SK-N-SH (cell line): ENCODE results near the gene FBF1. TPM values are rescaled to one million over a fixed set of nuclear protein-coding genes. Genes with fewer than 3 reads are reported as not detected.
A peak's percentile ranks its signal among the peaks of the same experiment; 100 is the strongest.

Experiments used
- CTCF ChIA-PET: fragments of 300-600, 350-600 bp; formaldehyde crosslinking; extraction: SDS; loops from one replicate; lab custom pipeline; 2021; lab: Yijun Ruan, JAX
- POLR2A ChIA-PET: fragments of 350-600 bp; sonication (Branson Sonifier 250); formaldehyde crosslinking; extraction: SDS; loops from one replicate; lab custom pipeline; 2020; ENCODE audit warnings: antibody characterized with exemption, inconsistent platforms; lab: Yijun Ruan, JAX
- DNase-seq: peaks from one replicate; pipeline ENCODE4 v3.0.0; 2012
- H2AFZ ChIP-seq: fragments of 200-600 bp; sonication (generic); 2 replicates; pipeline ENCODE4 v1.8.1; 2016; ENCODE audit warnings: antibody characterized with exemption, mild to moderate bottlenecking, low read depth
- H3F3A ChIP-seq: fragments of 200-600 bp; sonication (generic); replicated peaks from 2 replicates; pipeline ENCODE3; 2016; ENCODE audit warnings: antibody characterized with exemption, mild to moderate bottlenecking; ENCODE audit not compliant: insufficient read depth
- H3K27ac ChIP-seq, 2 experiments: fragments of 200-500 bp in 1 of 2; fragments of 200-600 bp in 1 of 2; sonication (Bioruptor generic) in 1 of 2; sonication (generic), shearing (Covaris generic) in 1 of 2; 2 replicates each; pipeline versions ENCODE4 v1.5.1 to v1.6.1; 2014 to 2016; ENCODE audit warnings: low read depth in 2 of 2, inconsistent platforms in 1 of 2, low read length in 1 of 2, mild to moderate bottlenecking in 1 of 2, mixed read lengths in 1 of 2
- H3K27me3 ChIP-seq: fragments of 200-600 bp; sonication (generic), shearing (Covaris generic); 2 replicates; pipeline ENCODE4 v1.6.1; 2016; ENCODE audit warnings: mixed run types; ENCODE audit not compliant: insufficient read depth
- H3K36me3 ChIP-seq, 2 experiments: fragments of 200-500 bp in 1 of 2; fragments of 200-600 bp in 1 of 2; sonication (Bioruptor generic) in 1 of 2; sonication (generic) in 1 of 2; replicated peaks in 1 of 2; 2 replicates each; pipeline versions ENCODE3 to v1.5.1; 2014 to 2016; ENCODE audit warnings: low read length in 1 of 2, mild to moderate bottlenecking in 1 of 2; ENCODE audit not compliant: insufficient read depth in 2 of 2, control insufficient read depth in 1 of 2
- H3K4me1 ChIP-seq, 2 experiments: fragments of 200-500 bp in 1 of 2; fragments of 200-600 bp in 1 of 2; sonication (Bioruptor generic) in 1 of 2; sonication (generic), shearing (Covaris generic) in 1 of 2; 2 replicates each; pipeline versions ENCODE4 v1.5.1 to v1.6.1; 2014 to 2016; ENCODE audit warnings: low read depth in 1 of 2, low read length in 1 of 2, mixed run types in 1 of 2; ENCODE audit not compliant: insufficient read depth in 2 of 2, control insufficient read depth in 1 of 2
- H3K4me2 ChIP-seq: fragments of 200-600 bp; sonication (generic), shearing (Covaris generic); 2 replicates; pipeline ENCODE4 v1.6.1; 2017; ENCODE audit warnings: mixed run types
- H3K4me3 ChIP-seq, 2 experiments: fragments of 200-500 bp in 1 of 2; fragments of 200-600 bp in 1 of 2; sonication (Bioruptor generic) in 1 of 2; sonication (generic), shearing (Covaris generic) in 1 of 2; 2 replicates each; pipeline versions ENCODE4 v1.5.1 to v1.8.1; 2014 to 2016; ENCODE audit warnings: low read depth in 2 of 2, inconsistent platforms in 1 of 2, low read length in 1 of 2, mild to moderate bottlenecking in 1 of 2, mixed read lengths in 1 of 2, moderate library complexity in 1 of 2
- H3K79me2 ChIP-seq: fragments of 200-600 bp; sonication (generic); 2 replicates; pipeline ENCODE4 v1.8.1; 2017; ENCODE audit warnings: mild to moderate bottlenecking; ENCODE audit not compliant: insufficient read depth
- H3K9ac ChIP-seq: fragments of 200-600 bp; sonication (generic); 2 replicates; pipeline ENCODE4 v1.6.1; 2017; ENCODE audit warnings: mixed run types
- H3K9me2 ChIP-seq: fragments of 200-600 bp; sonication (generic); 2 replicates; pipeline ENCODE4 v1.6.1; 2017; ENCODE audit warnings: mixed run types
- H3K9me3 ChIP-seq: fragments of 200-600 bp; sonication (generic); 2 replicates; pipeline ENCODE4 v1.6.1; 2017; ENCODE audit warnings: mixed run types, mild to moderate bottlenecking, moderate library complexity
- H4K20me1 ChIP-seq: fragments of 200-600 bp; sonication (generic); 2 replicates; pipeline ENCODE4 v1.6.1; 2017; ENCODE audit warnings: mild to moderate bottlenecking, mixed run types; ENCODE audit not compliant: insufficient read depth
- EZH2phosphoT487 ChIP-seq: fragments of 200-600 bp; sonication (generic); IDR thresholded peaks from 2 replicates; pipeline ENCODE4 v1.6.1; 2017; ENCODE audit warnings: low read depth, mixed run types, mild to moderate bottlenecking, antibody characterized with exemption, moderate library complexity, borderline replicate concordance
- FOXM1 ChIP-seq: IDR thresholded peaks from 2 replicates; pipeline ENCODE4 v1.4.0; 2012; ENCODE audit warnings: low read depth, mild to moderate bottlenecking
- GABPA ChIP-seq: IDR thresholded peaks from 2 replicates; pipeline ENCODE4 v1.4.0; 2012; ENCODE audit warnings: low read depth, mild to moderate bottlenecking
- GATA2 ChIP-seq: sonication (generic); formaldehyde crosslinking; IDR thresholded peaks from 2 replicates; pipeline ENCODE4 v1.5.0; 2020; ENCODE audit warnings: mild to moderate bottlenecking, missing genetic modification reagents
- MEF2A ChIP-seq: IDR thresholded peaks from 2 replicates; pipeline ENCODE4 v1.4.0; 2012; ENCODE audit warnings: low read depth, borderline replicate concordance
- MXI1 ChIP-seq: IDR thresholded peaks from 2 replicates; pipeline ENCODE4 v1.6.1; 2012; ENCODE audit warnings: mild to moderate bottlenecking, low read depth, low read length, improper control_type of control experiment
- NRF1 ChIP-seq: IDR thresholded peaks from 2 replicates; pipeline ENCODE4 v1.6.1; 2012; ENCODE audit warnings: low read depth, mild to moderate bottlenecking, low read length
- RAD21 ChIP-seq: IDR thresholded peaks from 2 replicates; pipeline ENCODE4 v1.6.1; 2012; ENCODE audit warnings: mild to moderate bottlenecking, low read length
- RCOR1 ChIP-seq: fragments of 150-350 bp; IDR thresholded peaks from 2 replicates; pipeline ENCODE4 v1.6.1; 2017; ENCODE audit warnings: antibody characterized with exemption, low read length
- RFX5 ChIP-seq: IDR thresholded peaks from 2 replicates; pipeline ENCODE4 v1.6.1; 2012; ENCODE audit warnings: mild to moderate bottlenecking, improper control_type of control experiment, low read length
- RXRA ChIP-seq: IDR thresholded peaks from 2 replicates; pipeline ENCODE4 v1.4.0; 2012; ENCODE audit warnings: low read depth, mild to moderate bottlenecking, borderline replicate concordance
- SIN3A ChIP-seq: IDR thresholded peaks from 2 replicates; pipeline ENCODE4 v1.6.1; 2012; ENCODE audit warnings: low read depth, mild to moderate bottlenecking, low read length, moderate library complexity, borderline replicate concordance
- SMC3 ChIP-seq: IDR thresholded peaks from 2 replicates; pipeline ENCODE4 v1.6.1; 2012; ENCODE audit warnings: low read depth, low read length, improper control_type of control experiment
- TAF1 ChIP-seq: IDR thresholded peaks from 2 replicates; pipeline ENCODE4 v1.6.1; 2012; ENCODE audit warnings: low read depth, mild to moderate bottlenecking, low read length, moderate library complexity, borderline replicate concordance
- TCF12 ChIP-seq: IDR thresholded peaks from 2 replicates; pipeline ENCODE4 v1.4.0; 2012
- TEAD4 ChIP-seq: IDR thresholded peaks from 2 replicates; pipeline ENCODE4 v1.4.0; 2012; ENCODE audit warnings: mild to moderate bottlenecking, borderline replicate concordance; ENCODE audit not compliant: insufficient read depth
- YY1 ChIP-seq: IDR thresholded peaks from 2 replicates; pipeline ENCODE4 v1.4.0; 2012; ENCODE audit warnings: low read depth, mild to moderate bottlenecking
- WGBS: methylation state at CpG from one replicate; pipeline ENCODE4 v1.1.6; 2017; ENCODE audit warnings: low lambda C conversion rate; 5-methylcytosine and 5-hydroxymethylcytosine counted together
- polyA plus RNA-seq, 3 experiments: library from polyadenylated mRNA; depleted of rRNA; stranded (reverse); fragments of >200 nt; gene quantifications; 2 replicates each; pipeline ENCODE4 v1.2.3, GENCODE V29; 2012
- TF ChIP-seq, protein P1 (sequence below): IDR thresholded peaks from 2 replicates; pipeline ENCODE4 v1.4.0; 2012; ENCODE audit warnings: low read depth
- TF ChIP-seq, protein P2 (sequence below): IDR thresholded peaks from 2 replicates; pipeline ENCODE4; 2012
- TF ChIP-seq, protein P3 (sequence below): fragments of 200-600 bp; sonication (generic); IDR thresholded peaks from 2 replicates; pipeline ENCODE4 v1.6.1; 2017; ENCODE audit warnings: antibody characterized with exemption, mild to moderate bottlenecking, moderate library complexity
- TF ChIP-seq, protein P4 (sequence below): IDR thresholded peaks from 2 replicates; pipeline ENCODE4 v1.4.0; 2012; ENCODE audit warnings: low read depth, borderline replicate concordance

FBF1 gene
- polyA plus RNA-seq, 1 of the 3 experiments (the other 2 are of a cell fraction): 19.0 TPM

DNA sequence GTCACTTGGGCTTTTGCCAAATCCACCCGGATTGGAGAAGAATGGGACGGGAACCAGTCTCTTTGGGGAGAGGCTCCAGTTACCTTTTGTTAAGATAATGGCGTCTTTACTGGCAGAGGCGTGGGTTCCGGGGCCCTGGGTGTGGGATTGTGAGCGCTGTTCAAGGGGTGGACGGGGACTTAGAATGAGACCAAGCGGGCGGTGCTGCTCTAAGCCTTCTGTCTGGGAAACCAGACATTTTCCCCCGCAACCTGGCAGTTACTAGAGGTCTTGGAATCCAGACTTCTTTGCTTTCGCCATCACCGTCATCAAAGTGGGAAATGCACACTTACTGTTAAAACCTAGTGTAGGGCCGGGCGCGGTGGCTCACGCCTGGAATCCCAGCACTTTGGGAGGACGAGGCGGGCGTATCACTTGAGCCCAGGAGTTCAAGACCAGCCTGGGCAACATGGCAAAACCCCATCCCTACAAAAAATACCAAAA lies 38.9 kb upstream of the FBF1 start:
- peaks cover 44% of the 10 kb centered on the region for H3F3A ChIP-seq
- H3K9me3 ChIP-seq: no peaks in the 10 kb centered on the region
- no peaks in the 10 kb centered on the region for H3K27me3 ChIP-seq
- no peaks in the 10 kb centered on the region for H4K20me1 ChIP-seq
- no peak for DNase-seq
- peak overlapping the region; percentile 93 for H3K9ac ChIP-seq
- H3K9me2 ChIP-seq: no peaks in the 10 kb centered on the region
- peak overlapping the region; percentile 96 to 98 for H3K27ac ChIP-seq
- ChIA-PET CTCF (interaction anchor here (1.3 to 1.8 kb wide), 3 partner anchors 21 to 35 kb away, joined by 5 to 13 read pairs (median 6); partner anchors contain the start of gene CDK3), POLR2A (no interaction called here)
- peaks cover 0 to 20% of the 10 kb centered on the region in 2 experiments; a peak in 3 of 4 replicates for H3K4me1 ChIP-seq
- peaks cover 2 to 16% of the 10 kb centered on the region in 2 experiments for H3K36me3 ChIP-seq
- H3K4me2 ChIP-seq: peak overlapping the region; percentile 88
- TF ChIP-seq NRF1 (no peak), TEAD4 (no peak), TCF12 (no peak), RFX5 (no peak), GABPA (no peak), YY1 (peak; percentile 67; the same call in 1 of the 2 replicates), TAF1 (0 out of 2 replicates have a peak, but pooled peaks have one; percentile 3), SIN3A (no peak; the same call in 1 of the 2 replicates), MXI1 (peak; percentile 63)
- H3K79me2 ChIP-seq: peaks cover 59% of the 10 kb centered on the region
- peak overlapping the region; percentile 68 to 87 for H3K4me3 ChIP-seq
- H2AFZ ChIP-seq: peak overlapping the region; percentile 92; the same call in 1 of the 2 replicates
- 7% methylated on average over 19 of the region's 19 CpGs for WGBS

DNA sequence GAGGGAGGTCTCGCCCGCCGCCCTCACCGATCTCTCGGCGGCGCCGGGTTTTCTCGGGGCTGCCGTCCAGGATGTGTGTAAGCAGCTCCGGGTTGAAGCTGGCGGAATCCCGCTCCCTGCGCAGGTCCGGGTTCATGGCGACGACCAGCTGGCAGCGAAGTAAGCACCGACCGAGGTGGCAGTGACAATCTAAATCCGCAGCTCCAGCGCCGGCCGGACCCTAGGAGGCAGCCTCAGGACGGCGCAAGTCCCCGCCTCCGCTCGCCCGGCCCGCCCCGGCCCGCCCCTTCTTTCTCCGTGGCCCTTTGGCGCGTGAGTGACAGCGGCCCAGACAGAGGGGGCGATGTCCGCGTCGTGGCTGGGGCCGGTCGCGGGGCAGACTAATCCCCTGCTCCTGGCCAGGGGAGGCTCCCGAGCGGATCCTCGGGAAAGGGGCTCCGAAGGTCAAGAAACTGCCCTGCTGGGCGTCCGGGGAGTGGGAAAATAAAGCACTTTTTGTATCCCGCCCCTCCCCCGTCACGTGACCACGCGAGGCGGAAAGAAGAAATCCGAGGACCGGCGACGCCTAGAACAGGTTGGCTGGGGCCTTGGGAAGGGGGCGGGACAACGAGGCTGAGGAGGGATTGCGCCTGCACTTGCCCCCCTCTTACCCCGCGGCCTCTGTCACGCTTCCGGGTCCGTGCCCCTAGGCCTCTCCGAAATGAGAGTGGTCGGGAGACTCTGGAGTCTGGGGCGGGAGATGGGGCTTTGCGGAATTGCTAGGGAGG lies 38.3 kb upstream of the FBF1 start, which contains the start of the genes ACOX1 and TEN1:
TSS of gene ACOX1 (minus strand) at position 229 of the 767 bp plus-strand sequence. CDS start at position 136, 93 bp downstream.
TSS of gene TEN1 (plus strand) at position 303 of the 767 bp plus-strand sequence. CDS start 6,953 bp downstream, outside the sequence.
- peaks cover 45% of the 10 kb centered on the region for H3F3A ChIP-seq
- no peaks in the 10 kb centered on the region for H3K9me2 ChIP-seq
- H3K9ac ChIP-seq: peak within 1 kb of the TSS; percentile 93
- peak within 1 kb of the TSS; percentile 68 to 87 for H3K4me3 ChIP-seq
- under 1% methylated on average over 48 of the region's 72 CpGs for WGBS
- H3K9me3 ChIP-seq: no peaks in the 10 kb centered on the region
- H3K4me1 ChIP-seq: peaks cover 0 to 20% of the 10 kb centered on the region in 2 experiments; a peak in 3 of 4 replicates
- ChIA-PET CTCF (interaction anchor here (0.8 to 1.8 kb wide), 12 partner anchors 9 to 406 kb away, joined by 3 to 6 read pairs (median 4); partner anchors contain the start of genes CDK3, MRPL38, TRIM47 and WBP2), POLR2A (interaction anchor here (0.6 to 1.7 kb wide), 7 partner anchors 10 to 106 kb away, joined by 3 to 6 read pairs (median 3); partner anchors contain the start of genes FBF1 and TRIM65)
- H3K27ac ChIP-seq: peak within 1 kb of the TSS; percentile 96 to 98
- H3K4me2 ChIP-seq: peak within 1 kb of the TSS; percentile 88
- H4K20me1 ChIP-seq: no peaks in the 10 kb centered on the region
- peaks cover 65% of the 10 kb centered on the region for H3K79me2 ChIP-seq
- peaks cover 2 to 22% of the 10 kb centered on the region in 2 experiments for H3K36me3 ChIP-seq
- no peaks in the 10 kb centered on the region for H3K27me3 ChIP-seq
- H2AFZ ChIP-seq: peak within 1 kb of the TSS; percentile 92
- DNase-seq: peak; percentile 97
- no peak for TF ChIP-seq SMC3
- peak; percentile 92 for TF ChIP-seq SIN3A
- TF ChIP-seq, protein P1, sequence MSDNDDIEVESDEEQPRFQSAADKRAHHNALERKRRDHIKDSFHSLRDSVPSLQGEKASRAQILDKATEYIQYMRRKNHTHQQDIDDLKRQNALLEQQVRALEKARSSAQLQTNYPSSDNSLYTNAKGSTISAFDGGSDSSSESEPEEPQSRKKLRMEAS: peak; percentile 93
- TF ChIP-seq FOXM1: no peak
- no peak for TF ChIP-seq RCOR1
- TF ChIP-seq NRF1: peak; percentile 60
- TF ChIP-seq RAD21: no peak
- TF ChIP-seq, protein P2, sequence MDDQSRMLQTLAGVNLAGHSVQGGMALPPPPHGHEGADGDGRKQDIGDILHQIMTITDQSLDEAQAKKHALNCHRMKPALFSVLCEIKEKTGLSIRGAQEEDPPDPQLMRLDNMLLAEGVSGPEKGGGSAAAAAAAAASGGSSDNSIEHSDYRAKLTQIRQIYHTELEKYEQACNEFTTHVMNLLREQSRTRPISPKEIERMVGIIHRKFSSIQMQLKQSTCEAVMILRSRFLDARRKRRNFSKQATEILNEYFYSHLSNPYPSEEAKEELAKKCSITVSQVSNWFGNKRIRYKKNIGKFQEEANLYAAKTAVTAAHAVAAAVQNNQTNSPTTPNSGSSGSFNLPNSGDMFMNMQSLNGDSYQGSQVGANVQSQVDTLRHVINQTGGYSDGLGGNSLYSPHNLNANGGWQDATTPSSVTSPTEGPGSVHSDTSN: peak; percentile 99
- no peak for TF ChIP-seq EZH2phosphoT487
- TF ChIP-seq, protein P3, sequence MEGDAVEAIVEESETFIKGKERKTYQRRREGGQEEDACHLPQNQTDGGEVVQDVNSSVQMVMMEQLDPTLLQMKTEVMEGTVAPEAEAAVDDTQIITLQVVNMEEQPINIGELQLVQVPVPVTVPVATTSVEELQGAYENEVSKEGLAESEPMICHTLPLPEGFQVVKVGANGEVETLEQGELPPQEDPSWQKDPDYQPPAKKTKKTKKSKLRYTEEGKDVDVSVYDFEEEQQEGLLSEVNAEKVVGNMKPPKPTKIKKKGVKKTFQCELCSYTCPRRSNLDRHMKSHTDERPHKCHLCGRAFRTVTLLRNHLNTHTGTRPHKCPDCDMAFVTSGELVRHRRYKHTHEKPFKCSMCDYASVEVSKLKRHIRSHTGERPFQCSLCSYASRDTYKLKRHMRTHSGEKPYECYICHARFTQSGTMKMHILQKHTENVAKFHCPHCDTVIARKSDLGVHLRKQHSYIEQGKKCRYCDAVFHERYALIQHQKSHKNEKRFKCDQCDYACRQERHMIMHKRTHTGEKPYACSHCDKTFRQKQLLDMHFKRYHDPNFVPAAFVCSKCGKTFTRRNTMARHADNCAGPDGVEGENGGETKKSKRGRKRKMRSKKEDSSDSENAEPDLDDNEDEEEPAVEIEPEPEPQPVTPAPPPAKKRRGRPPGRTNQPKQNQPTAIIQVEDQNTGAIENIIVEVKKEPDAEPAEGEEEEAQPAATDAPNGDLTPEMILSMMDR: peak; percentile 39; the same call in 1 of the 2 replicates
- TF ChIP-seq RXRA: no peak
- peak; percentile 90 for TF ChIP-seq MXI1
- no peak for TF ChIP-seq GATA2 (CRISPR knock-in tag)
- TF ChIP-seq, protein P4, sequence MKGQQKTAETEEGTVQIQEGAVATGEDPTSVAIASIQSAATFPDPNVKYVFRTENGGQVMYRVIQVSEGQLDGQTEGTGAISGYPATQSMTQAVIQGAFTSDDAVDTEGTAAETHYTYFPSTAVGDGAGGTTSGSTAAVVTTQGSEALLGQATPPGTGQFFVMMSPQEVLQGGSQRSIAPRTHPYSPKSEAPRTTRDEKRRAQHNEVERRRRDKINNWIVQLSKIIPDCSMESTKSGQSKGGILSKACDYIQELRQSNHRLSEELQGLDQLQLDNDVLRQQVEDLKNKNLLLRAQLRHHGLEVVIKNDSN: peak; percentile 100
- no peak for TF ChIP-seq MEF2A
